NOMO-1 (cell line): ENCODE results near the gene TMEM106C.

Source experiments
- DNase-seq, 2 experiments: peaks; one replicate each; lab custom pipeline; 2025; ENCODE audit not compliant: unreplicated experiment in 2 of 2; lab: John Stamatoyannopoulos, UW

The TMEM106C gene

DNA sequence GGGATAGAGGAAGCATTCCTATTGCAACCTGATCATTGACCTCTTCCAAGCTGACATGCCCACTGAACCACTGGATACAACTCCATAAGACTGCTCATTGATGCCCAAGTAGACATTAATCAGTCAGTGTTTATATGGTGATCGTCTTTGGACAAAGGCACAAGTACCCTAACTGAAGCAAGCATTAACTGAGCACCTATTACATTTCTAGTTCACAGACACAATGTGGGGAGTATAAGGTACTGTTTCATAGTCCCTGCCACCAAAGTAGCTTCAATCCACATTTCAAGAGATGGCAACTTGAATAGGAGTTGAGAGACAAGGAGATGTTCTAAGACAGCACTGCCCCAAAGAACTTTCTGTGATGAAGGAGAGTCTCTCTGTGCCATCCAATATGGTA is 51.7 kb downstream of the TMEM106C start:
- no peak for DNase-seq

DNA sequence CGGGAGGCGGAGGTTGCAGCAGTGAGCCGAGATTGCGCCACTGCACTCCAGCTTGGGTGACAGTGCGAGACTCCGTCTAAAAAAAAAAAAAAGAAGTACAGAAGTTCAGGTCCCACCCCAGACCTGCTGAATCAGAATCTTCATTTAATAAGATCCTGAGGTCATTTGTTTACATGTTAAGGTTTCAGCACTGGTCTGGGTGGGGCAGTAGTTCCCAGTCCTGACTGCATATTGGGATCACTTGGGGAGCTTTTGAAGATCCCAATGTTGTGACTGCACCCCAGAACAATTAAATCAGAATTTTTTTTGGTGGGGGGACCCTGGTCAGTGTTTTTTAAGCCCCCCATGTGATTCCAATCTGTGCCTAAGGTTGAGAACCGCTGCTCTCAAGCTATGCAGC is 52.6 kb downstream of the TMEM106C start:
- no peak for DNase-seq

DNA sequence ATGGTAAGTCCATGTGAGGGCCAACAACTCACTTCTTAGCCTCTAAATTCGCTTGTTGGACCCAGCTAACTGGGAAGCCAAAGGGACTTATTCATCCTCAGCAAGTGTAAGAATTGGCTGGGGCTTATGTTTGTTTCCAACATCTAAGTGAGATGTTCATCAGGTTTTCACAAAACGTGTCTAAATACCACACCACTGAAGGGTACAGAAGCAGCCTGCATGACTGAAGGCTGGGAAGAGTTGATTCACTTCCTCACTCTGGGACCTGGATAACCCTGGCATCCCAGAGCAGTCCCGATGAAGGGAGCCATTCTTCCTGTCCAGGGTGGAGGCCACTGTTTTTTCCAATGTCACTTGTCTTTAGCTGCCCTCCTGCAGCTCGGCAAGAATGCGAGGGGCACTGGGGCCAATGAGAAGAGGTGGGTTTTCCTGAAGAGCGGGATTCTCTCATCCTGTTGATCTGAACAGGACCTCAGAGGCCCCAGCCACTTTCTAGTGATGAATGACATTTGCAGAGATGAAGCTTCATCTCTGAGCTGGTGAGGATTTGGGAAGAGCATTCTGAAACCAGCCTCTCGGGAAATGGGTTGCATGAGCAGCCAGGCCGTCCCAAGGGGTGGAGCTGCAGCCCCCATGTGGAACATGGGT is 53.1 kb downstream of the TMEM106C start:
- DNase-seq = no peak

DNA sequence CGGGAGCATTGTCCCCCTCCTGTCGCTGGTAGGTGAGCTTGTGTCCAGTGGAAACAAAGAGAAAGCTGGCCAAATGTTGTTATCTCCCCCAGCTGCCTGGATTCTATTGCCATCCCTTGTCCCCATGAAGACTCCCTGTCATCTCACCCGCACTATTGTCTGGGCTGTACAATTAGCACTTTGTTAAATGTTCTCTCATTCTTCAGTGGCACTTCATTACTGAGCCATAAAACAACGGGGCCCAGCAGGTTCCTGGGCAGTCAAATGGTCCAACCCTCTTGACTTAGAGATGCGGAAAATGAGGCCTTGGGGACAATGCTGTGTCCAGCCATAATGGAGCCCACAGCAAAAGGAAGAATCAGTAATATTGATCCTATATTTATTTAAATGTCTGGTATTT is 54.1 kb downstream of the TMEM106C start:
- no peak for DNase-seq

DNA sequence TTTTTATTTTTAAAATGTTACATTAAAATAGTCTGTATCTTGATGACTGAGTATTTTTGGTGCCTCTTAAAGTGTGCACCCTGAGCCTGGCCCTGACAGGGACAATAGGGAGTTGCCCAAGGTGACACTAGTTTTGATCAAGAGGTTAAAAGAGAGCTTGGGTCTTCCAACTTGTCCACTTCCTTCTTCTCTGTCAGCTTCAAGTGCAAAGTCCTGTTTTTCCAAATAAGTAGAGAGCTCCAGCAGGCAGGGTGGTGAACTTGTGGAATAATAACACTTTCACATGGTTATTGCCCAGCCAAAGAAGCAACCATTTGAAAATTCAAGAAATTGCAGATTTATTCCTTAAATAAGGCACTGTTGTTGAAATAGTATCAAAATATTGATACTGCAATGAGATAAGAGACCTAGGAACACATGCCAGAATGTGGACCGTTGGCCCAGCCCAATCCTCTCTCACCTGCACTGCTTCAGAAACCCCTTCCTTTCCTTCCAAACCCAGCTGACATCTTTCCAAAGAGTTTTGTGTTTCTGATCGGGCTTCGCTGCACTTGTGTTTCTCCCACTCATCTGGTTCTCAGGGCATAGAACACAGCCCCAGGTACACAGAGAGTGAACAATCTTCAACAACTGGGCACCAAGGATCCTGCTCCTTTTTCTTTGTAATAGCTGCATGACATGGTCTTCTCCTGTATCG is 54.7 kb downstream of the TMEM106C start:
- no peak for DNase-seq
